ENCODE results near the gene UMOD. TPM values are rescaled to one million over a fixed set of nuclear protein-coding genes. Genes with fewer than 3 reads are reported as not detected.

The UMOD gene
- total RNA-seq, 6 experiments from 2014 or later: not detected

DNA sequence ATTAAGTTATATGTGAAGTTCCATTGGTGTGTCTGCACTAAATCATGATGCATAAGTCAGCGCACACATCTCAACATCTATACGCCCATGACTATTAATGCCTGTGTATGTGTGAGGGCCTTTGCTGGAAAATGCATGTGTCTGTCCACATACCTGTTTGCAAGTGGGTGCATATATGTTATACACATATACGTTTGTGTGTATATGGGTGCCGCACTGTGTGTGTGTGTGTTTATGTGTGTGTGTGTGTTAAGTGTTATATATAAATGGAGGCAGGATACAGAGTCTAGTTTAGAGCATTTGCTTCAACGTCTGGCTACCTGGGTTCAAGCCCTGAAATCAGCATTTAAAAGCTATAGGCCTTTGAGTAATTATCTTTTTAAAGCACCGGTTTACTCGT lies 44.7 kb downstream of the UMOD start:
- Mint-ChIP-seq H3K27me3 (ENCODE audit: insufficient read depth) (no peaks in the 10 kb centered on the region), H3K4me1 (ENCODE audit: low read depth) (no peaks in the 10 kb centered on the region), H3K9me3 (peaks cover 42% of the 10 kb centered on the region), H3K36me3 (ENCODE audit: low read depth) (no peaks in the 10 kb centered on the region), H3K27ac (no peak overlapping the region), H3K4me3 (no peak overlapping the region)
- DNase-seq: no peak
- TF ChIP-seq CTCF (IDR thresholded peaks at IDR 0.05): no peak

- no peak overlapping the region for H3K4me3 Mint-ChIP-seq
- no peaks in the 10 kb centered on the region for H3K36me3 Mint-ChIP-seq (ENCODE audit: low read depth)
- DNase-seq: no peak
- H3K27me3 Mint-ChIP-seq (ENCODE audit: insufficient read depth): no peaks in the 10 kb centered on the region
- no peak overlapping the region for H3K27ac Mint-ChIP-seq
- no peaks in the 10 kb centered on the region for H3K4me1 Mint-ChIP-seq (ENCODE audit: low read depth)
- H3K9me3 Mint-ChIP-seq: peaks cover 41% of the 10 kb centered on the region
- TF ChIP-seq CTCF (IDR thresholded peaks at IDR 0.05): no peak
Observed at GRCh38 chr16:20307240-20307671, 45.3 kb downstream of the UMOD start.

- no peaks in the 10 kb centered on the region for H3K27me3 Mint-ChIP-seq (ENCODE audit: insufficient read depth)
- no peak overlapping the region for H3K27ac Mint-ChIP-seq
- no peak for TF ChIP-seq CTCF (IDR thresholded peaks at IDR 0.05)
- no peak overlapping the region for H3K4me3 Mint-ChIP-seq
- no peak for DNase-seq
- peaks cover 37% of the 10 kb centered on the region for H3K9me3 Mint-ChIP-seq
- no peaks in the 10 kb centered on the region for H3K4me1 Mint-ChIP-seq (ENCODE audit: low read depth)
- no peaks in the 10 kb centered on the region for H3K36me3 Mint-ChIP-seq (ENCODE audit: low read depth)
Observed at GRCh38 chr16:20306401-20306800, 46.1 kb downstream of the UMOD start.

GRCh38 chr16:20303012-20303411 lies 49.5 kb downstream of the UMOD start:
- peaks cover 20% of the 10 kb centered on the region for H3K9me3 Mint-ChIP-seq
- no peaks in the 10 kb centered on the region for H3K4me1 Mint-ChIP-seq (ENCODE audit: low read depth)
- TF ChIP-seq CTCF (IDR thresholded peaks at IDR 0.05): no peak
- no peak overlapping the region for H3K27ac Mint-ChIP-seq
- no peak overlapping the region for H3K4me3 Mint-ChIP-seq
- H3K27me3 Mint-ChIP-seq (ENCODE audit: insufficient read depth): no peaks in the 10 kb centered on the region; the same call in 1 of the 2 replicates
- DNase-seq: no peak
- no peaks in the 10 kb centered on the region for H3K36me3 Mint-ChIP-seq (ENCODE audit: low read depth)

- Mint-ChIP-seq H3K36me3 (ENCODE audit: low read depth) (no peaks in the 10 kb centered on the region), H3K27me3 (ENCODE audit: insufficient read depth) (no peaks in the 10 kb centered on the region; the same call in 1 of the 2 replicates), H3K4me3 (no peak overlapping the region), H3K9me3 (peaks cover 16% of the 10 kb centered on the region; the same call in 1 of the 2 replicates), H3K4me1 (ENCODE audit: low read depth) (no peaks in the 10 kb centered on the region), H3K27ac (no peak overlapping the region)
- DNase-seq: no peak
- TF ChIP-seq CTCF (IDR thresholded peaks at IDR 0.05): no peak
Observed at GRCh38 chr16:20302389-20302788, 50.1 kb downstream of the UMOD start.

DNA sequence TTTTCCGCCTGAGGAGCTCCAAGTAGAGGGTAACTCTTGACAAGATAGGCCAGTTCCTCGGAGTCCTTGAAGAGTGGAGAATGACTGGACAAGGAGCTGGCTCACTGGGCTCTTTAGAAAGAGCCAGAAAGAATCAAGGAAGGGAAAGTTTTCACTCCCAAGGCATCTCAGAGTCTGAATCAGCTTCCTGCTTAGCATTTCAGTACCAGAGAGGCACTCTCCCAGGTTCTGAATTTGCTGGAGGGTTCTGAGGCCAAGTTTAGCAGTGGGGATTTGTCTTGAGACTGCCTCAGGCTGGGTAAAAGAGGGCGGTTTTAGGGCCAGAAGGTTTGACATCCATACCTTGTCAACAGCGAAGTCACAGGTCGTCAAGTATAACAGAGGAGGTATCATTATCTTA lies 50.7 kb downstream of the UMOD start:
- H3K4me3 Mint-ChIP-seq: no peak overlapping the region
- no peak overlapping the region for H3K27ac Mint-ChIP-seq
- DNase-seq: no peak
- peaks cover 16% of the 10 kb centered on the region; the same call in 1 of the 2 replicates for H3K9me3 Mint-ChIP-seq
- H3K27me3 Mint-ChIP-seq (ENCODE audit: insufficient read depth): no peaks in the 10 kb centered on the region; the same call in 1 of the 2 replicates
- TF ChIP-seq CTCF (IDR thresholded peaks at IDR 0.05): no peak
- H3K4me1 Mint-ChIP-seq (ENCODE audit: low read depth): no peaks in the 10 kb centered on the region
- H3K36me3 Mint-ChIP-seq (ENCODE audit: low read depth): no peaks in the 10 kb centered on the region
